SK-N-MC (cell line): ENCODE data around the gene DUSP10.

Experiments
- EZH2 ChIP-seq: fragments of 200-600 bp; sonication (generic); IDR thresholded peaks from one replicate; pipeline ENCODE4 v1.6.1; 2017; ENCODE audit warnings: antibody characterized with exemption
- FOXP2 ChIP-seq: optimal IDR thresholded peaks from 2 replicates; pipeline ENCODE3; 2011; ENCODE audit warnings: mild to moderate bottlenecking, moderate library complexity; ENCODE audit not compliant: insufficient read depth; ENCODE audit errors: extremely low read length, control extremely low read depth
- POLR2AphosphoS5 ChIP-seq: IDR thresholded peaks from 2 replicates; pipeline ENCODE4 v1.6.1; 2012; ENCODE audit warnings: mild to moderate bottlenecking, low read depth, low read length, borderline replicate concordance

GRCh38 chr1:221719987-221720386, 21.9 kb downstream of the DUSP10 start:
- TF ChIP-seq POLR2AphosphoS5: no peak
- TF ChIP-seq EZH2: no peak
- TF ChIP-seq FOXP2: no peak
